Caco-2 (cell line): ENCODE data around the gene VPS29. TPM values are rescaled to one million over a fixed set of nuclear protein-coding genes. Genes with fewer than 3 reads are reported as not detected.

Experiments
- BruUV-seq: library from RNA; stranded (reverse); fragments of 400-500 nt; replicated peaks from 2 replicates; lab custom pipeline; 2021; lab: Mats Ljungman, UMichigan
- CTCF ChIA-PET: fragments of 300-600 bp; sonication (Branson Sonifier 250); formaldehyde crosslinking; loops from one replicate; lab custom pipeline; 2022; ENCODE audit warnings: antibody characterized with exemption; lab: Charles Lee
- POLR2A ChIA-PET: fragments of 300-600 bp; sonication (Branson Sonifier 250); formaldehyde crosslinking; loops from one replicate; lab custom pipeline; 2022; ENCODE audit warnings: antibody characterized with exemption; lab: Charles Lee
- DNase-seq, 2 experiments: peaks; one replicate each; pipeline versions ENCODE4 v3.0.0 to v3.0.0-alpha.2; 2020 to 2022
- H3K27me3 ChIP-seq: replicated peaks from 2 replicates; pipeline ENCODE4 v1.6.0; 2011; ENCODE audit warnings: low read length; ENCODE audit not compliant: control insufficient read depth, insufficient read depth
- H3K36me3 ChIP-seq: 2 replicates; pipeline ENCODE4 v1.5.1; 2011; ENCODE audit warnings: low read length; ENCODE audit not compliant: control insufficient read depth, insufficient read depth
- H3K4me1 ChIP-seq: fragments of 250-450 bp; sonication (Bioruptor Pico); 2 replicates; pipeline ENCODE4 v1.5.1; 2020; ENCODE audit warnings: mild to moderate bottlenecking
- H3K4me3 ChIP-seq: 2 replicates; pipeline ENCODE4 v1.5.1; 2011; ENCODE audit warnings: low read depth, mild to moderate bottlenecking, control low read depth, low read length
- H3K9me3 ChIP-seq: fragments of 250-450 bp; sonication (Bioruptor Pico); 2 replicates; pipeline ENCODE4 v1.5.1; 2020; ENCODE audit warnings: mild to moderate bottlenecking, moderate library complexity
- H3K27ac Mint-ChIP-seq: one replicate; pipeline ENCODE4 v1.8.0; 2022; ENCODE audit warnings: mixed read lengths; ENCODE audit not compliant: unreplicated experiment
- H3K27me3 Mint-ChIP-seq: one replicate; pipeline ENCODE4 v1.8.0; 2022; ENCODE audit warnings: mixed read lengths; ENCODE audit not compliant: insufficient read depth, unreplicated experiment
- H3K36me3 Mint-ChIP-seq: one replicate; pipeline ENCODE4 v1.8.0; 2022; ENCODE audit warnings: mild to moderate bottlenecking, mixed read lengths; ENCODE audit not compliant: insufficient read depth, unreplicated experiment
- H3K4me1 Mint-ChIP-seq: one replicate; pipeline ENCODE4 v1.8.0; 2022; ENCODE audit warnings: low read depth, mixed read lengths; ENCODE audit not compliant: unreplicated experiment
- H3K4me3 Mint-ChIP-seq: one replicate; pipeline ENCODE4 v1.8.0; 2022; ENCODE audit warnings: mild to moderate bottlenecking, moderate library complexity, mixed read lengths; ENCODE audit not compliant: unreplicated experiment
- H3K9me3 Mint-ChIP-seq: one replicate; pipeline ENCODE4 v1.8.0; 2022; ENCODE audit warnings: mixed read lengths; ENCODE audit not compliant: unreplicated experiment
- intact Hi-C: fragments of 100-400 bp; cut with micrococcal nuclease; formaldehyde crosslinking; loops from one replicate; pipeline ENCODE4 v1.10.0; 2022; ENCODE audit not compliant: unreplicated experiment
- total RNA-seq: library from RNA; stranded (reverse); gene quantifications from 2 replicates; pipeline ENCODE4 v1.2.3, GENCODE V29; 2022
- TF ChIP-seq, protein P1 (sequence below), 2 experiments: fragments of 200-600 bp in 1 of 2; IDR thresholded peaks; 1 replicate in 1 of 2; 2 replicates in 1 of 2; pipeline versions ENCODE4 v1.5.1 to v1.8.0; 2011 to 2022; ENCODE audit warnings: antibody characterized with exemption in 1 of 2, control low read depth in 1 of 2, inconsistent platforms in 1 of 2, low read depth in 1 of 2, low read length in 1 of 2, mild to moderate bottlenecking in 1 of 2, moderate library complexity in 1 of 2; ENCODE audit not compliant: insufficient read depth in 1 of 2, severe bottlenecking in 1 of 2, unreplicated experiment in 1 of 2

VPS29 gene
- total RNA-seq, 1 experiment from 2014 or later, result 127 TPM

DNA sequence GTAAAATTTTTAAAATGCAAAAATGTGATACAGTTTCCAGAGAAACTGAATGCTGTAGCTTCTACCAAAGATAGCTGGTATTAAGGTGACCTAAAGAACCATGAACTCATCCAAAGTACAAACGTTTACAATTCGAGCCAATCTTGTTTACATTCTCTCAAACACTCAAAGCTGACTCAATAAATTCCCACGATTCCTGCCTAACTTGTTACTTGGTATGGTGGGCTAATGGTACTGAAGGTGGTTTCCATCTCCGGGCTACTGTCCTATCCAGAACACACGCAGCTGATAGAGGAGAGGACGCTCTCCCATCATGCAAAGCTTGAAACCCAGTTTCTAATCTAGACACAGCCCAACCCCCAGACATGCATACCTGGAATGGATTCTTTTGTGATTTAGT is 31.7 kb upstream of the VPS29 start:
- Histone ChIP-seq H3K9me3 (no peaks in the 10 kb centered on the region), H3K27me3 (no peaks in the 10 kb centered on the region), H3K4me3 (no peak overlapping the region), H3K4me1 (peaks cover 11% of the 10 kb centered on the region), H3K36me3 (no peaks in the 10 kb centered on the region)
- BruUV-seq, result no TSS peak
- H3K9me3 Mint-ChIP-seq, result no peaks in the 10 kb centered on the region
- peak in 1 of 2 experiments; percentile 47 for DNase-seq
- H3K4me3 Mint-ChIP-seq, result peak overlapping the region; percentile 46
- peaks cover 38% of the 10 kb centered on the region for H3K36me3 Mint-ChIP-seq
- peak overlapping the region; percentile 20 for H3K27ac Mint-ChIP-seq
- intact Hi-C loops, result no loop called here
- TF ChIP-seq, protein P1, sequence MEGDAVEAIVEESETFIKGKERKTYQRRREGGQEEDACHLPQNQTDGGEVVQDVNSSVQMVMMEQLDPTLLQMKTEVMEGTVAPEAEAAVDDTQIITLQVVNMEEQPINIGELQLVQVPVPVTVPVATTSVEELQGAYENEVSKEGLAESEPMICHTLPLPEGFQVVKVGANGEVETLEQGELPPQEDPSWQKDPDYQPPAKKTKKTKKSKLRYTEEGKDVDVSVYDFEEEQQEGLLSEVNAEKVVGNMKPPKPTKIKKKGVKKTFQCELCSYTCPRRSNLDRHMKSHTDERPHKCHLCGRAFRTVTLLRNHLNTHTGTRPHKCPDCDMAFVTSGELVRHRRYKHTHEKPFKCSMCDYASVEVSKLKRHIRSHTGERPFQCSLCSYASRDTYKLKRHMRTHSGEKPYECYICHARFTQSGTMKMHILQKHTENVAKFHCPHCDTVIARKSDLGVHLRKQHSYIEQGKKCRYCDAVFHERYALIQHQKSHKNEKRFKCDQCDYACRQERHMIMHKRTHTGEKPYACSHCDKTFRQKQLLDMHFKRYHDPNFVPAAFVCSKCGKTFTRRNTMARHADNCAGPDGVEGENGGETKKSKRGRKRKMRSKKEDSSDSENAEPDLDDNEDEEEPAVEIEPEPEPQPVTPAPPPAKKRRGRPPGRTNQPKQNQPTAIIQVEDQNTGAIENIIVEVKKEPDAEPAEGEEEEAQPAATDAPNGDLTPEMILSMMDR (IDR thresholded peaks at IDR 0.05; ENCODE audit: insufficient read depth in 1 of 2, low read depth in 1 of 2, low read length in 1 of 2, severe bottlenecking in 1 of 2, unreplicated experiment in 1 of 2), result no peak
- ChIA-PET POLR2A (interaction anchor here (1.0 kb wide), 1 partner anchor 31 kb away, joined by 3 read pairs; the partner anchor contains the start of gene RAD9B), CTCF (interaction anchor here (0.7 to 1.9 kb wide), 2 partner anchors 68 to 83 kb away, joined by 4 to 7 read pairs; partner anchors contain the start of gene ARPC3)
- H3K27me3 Mint-ChIP-seq, result no peaks in the 10 kb centered on the region
- H3K4me1 Mint-ChIP-seq, result no peaks in the 10 kb centered on the region

DNA sequence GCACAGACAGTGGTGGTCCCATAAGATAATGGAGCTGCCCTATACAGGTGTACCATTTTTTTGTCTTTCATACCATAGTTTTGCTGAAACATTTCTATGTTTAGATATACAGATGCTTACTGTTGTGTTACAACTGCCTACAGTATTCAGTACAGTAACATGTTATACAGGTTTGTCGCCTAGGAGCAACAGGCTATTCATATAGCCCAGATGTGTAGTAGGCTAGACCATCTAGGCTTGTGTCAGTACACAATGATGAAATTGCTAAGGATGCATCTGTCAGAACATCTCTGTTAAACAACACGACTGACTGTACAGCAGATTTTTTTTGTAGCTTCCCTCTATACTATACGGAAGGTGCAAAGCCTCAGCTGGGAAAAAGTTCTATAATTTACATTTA is 30.7 kb upstream of the VPS29 start:
- intact Hi-C loops, result no loop called here
- POLR2A ChIA-PET, result no interaction called here
- DNase-seq, result no peak
- Mint-ChIP-seq H3K27me3 (no peaks in the 10 kb centered on the region), H3K27ac (no peak overlapping the region), H3K4me3 (no peak overlapping the region), H3K36me3 (peaks cover 37% of the 10 kb centered on the region), H3K9me3 (no peaks in the 10 kb centered on the region), H3K4me1 (no peaks in the 10 kb centered on the region)
- TF ChIP-seq, protein P1 (IDR thresholded peaks at IDR 0.05; ENCODE audit: insufficient read depth in 1 of 2, low read depth in 1 of 2, low read length in 1 of 2, severe bottlenecking in 1 of 2, unreplicated experiment in 1 of 2), result no peak
- no TSS peak for BruUV-seq
- no peaks in the 10 kb centered on the region for H3K27me3 ChIP-seq
- H3K9me3 ChIP-seq, result no peaks in the 10 kb centered on the region
- peaks cover 11% of the 10 kb centered on the region for H3K4me1 ChIP-seq
- CTCF ChIA-PET, result no interaction called here
- no peaks in the 10 kb centered on the region for H3K36me3 ChIP-seq
- no peak overlapping the region for H3K4me3 ChIP-seq

DNA sequence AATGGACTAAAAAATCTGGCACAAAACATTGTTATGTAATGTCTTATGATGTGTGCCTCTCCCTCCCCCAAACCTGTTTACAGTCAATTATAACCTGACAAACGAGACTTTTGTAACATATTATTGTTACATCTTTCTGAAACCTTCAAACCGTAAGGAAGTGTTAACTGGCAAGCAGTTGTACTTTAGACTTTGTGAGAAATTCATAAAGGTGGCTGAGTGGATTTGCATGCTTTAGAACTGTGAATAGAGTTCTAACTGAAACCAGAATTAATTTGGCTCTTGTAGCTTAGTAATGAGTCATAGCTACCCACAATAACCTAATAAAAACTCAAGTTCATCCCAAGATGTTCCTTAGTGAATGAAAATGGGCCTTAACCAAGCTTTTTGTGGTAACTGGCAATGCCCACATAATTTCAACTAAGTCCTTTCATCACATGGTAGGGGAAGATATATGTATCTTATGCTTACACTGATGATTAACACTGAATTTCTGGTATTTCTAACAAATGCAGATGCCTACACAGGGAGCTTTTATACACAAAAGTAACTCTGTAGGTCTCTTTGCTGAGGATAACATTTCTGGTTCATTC is 29.9 kb upstream of the VPS29 start:
- Histone ChIP-seq H3K27me3 (no peaks in the 10 kb centered on the region), H3K9me3 (no peaks in the 10 kb centered on the region), H3K4me1 (peaks cover 11% of the 10 kb centered on the region), H3K36me3 (no peaks in the 10 kb centered on the region), H3K4me3 (no peak overlapping the region)
- TF ChIP-seq, protein P1 (IDR thresholded peaks at IDR 0.05; ENCODE audit: insufficient read depth in 1 of 2, low read depth in 1 of 2, low read length in 1 of 2, severe bottlenecking in 1 of 2, unreplicated experiment in 1 of 2), result no peak
- no peak overlapping the region for H3K27ac Mint-ChIP-seq
- H3K27me3 Mint-ChIP-seq, result no peaks in the 10 kb centered on the region
- H3K4me1 Mint-ChIP-seq, result no peaks in the 10 kb centered on the region
- no TSS peak for BruUV-seq
- H3K36me3 Mint-ChIP-seq, result peaks cover 32% of the 10 kb centered on the region
- ChIA-PET CTCF (no interaction called here), POLR2A (no interaction called here)
- no peak for DNase-seq
- H3K4me3 Mint-ChIP-seq, result no peak overlapping the region
- no peaks in the 10 kb centered on the region for H3K9me3 Mint-ChIP-seq
- intact Hi-C loops, result no loop called here
